HG02623 (cell line): ENCODE data around the gene KAT14.
"Not testable (repeated sequence)": the region's sequence is repeated elsewhere in the genome, so short reads cannot be mapped to it uniquely, and the experiment has no call there.

Source experiments
- ATAC-seq: cut with Tn5 transposase; IDR thresholded peaks from one replicate; pipeline ENCODE4 v1.9.1; 2021; ENCODE audit warnings: moderate library complexity; ENCODE audit not compliant: unreplicated experiment

Gene KAT14

DNA sequence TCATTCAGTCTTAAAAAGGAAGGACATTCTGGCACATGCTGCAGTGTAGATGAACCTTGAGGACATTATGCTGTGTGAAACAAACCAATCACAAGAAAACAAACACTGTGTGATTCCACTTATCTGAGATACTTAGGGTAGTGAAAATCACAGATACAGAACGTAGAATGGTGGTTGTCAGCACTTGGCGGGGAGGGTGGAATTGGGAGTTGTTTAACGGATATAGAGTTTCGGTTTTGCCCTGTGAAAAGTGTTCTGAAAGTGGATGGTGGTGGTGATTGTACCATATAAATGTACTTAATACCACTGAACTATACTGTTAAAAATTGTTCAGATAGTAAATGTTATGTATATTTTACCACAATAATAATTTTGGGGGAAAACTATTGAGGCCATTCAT is 18.4 kb downstream of the KAT14 start:
- no peak for ATAC-seq

DNA sequence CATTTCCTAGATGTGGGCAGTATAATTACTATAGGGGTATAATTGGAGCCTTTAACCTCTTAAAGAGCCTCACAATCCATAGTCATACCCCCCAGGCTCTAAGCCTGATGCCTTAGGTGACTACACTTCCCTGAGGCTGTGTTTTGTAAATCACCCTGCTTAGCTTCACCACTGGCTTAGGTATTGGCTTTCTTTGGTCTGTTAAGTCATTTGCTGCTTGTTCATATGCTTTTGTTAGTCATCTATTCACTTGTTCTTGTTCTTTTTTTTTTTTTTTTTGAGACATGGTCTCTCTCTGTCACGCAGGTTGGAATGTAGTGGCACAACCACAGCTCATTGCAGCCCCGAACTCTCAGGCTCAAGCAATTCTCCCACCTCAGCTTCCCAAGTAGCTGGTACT is 26.7 kb downstream of the KAT14 start:
- no peak for ATAC-seq

DNA sequence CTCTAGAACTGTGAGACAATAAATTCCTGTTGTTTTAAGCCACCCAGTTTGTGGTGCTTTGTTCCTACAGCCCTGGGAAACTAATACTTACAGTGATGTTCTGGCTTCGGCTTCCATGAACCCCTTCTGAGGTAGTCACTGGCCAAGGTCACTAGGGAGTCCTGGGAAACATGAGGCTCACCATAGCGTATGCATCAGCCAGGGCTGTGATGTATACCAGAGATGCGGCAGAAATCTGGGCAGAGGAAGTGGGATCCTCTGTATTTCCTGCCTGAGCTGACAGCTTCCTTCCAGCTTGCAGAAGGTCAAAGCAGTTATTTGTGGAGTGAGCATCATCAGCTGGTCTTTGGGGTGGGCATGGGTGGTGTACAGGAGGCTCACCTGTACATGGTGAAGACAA is 27.9 kb downstream of the KAT14 start:
- no peak for ATAC-seq

DNA sequence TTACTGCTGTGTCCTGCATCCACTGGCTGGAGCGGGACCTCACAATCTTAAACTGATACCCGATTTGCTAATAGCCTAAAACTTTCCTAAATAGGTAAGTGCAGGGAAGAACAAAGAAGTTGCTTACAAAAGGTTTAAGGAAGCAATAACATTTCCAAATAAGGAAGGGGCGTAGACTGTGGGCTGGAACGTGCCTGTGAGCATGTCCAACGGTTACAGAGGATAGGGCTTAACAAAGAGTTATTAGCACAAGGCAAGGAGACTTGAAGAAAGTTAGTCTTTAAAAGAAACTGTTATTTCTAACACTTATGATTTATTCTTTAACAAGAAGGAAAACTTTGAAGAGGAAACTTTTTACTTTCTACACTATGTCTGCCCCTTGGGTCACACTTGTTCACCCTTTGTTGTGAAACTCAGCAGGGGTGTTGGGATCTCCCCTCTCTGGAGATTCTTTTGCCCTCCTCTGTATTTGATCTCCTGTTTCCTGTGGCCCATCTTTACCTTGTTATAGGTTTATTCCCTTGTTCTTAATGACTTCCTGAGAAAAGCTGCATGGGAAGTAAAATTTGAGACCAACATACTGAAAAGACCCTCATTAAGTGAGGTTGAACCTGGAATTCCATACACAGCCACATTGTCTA is 28.7 kb downstream of the KAT14 start:
- no peak for ATAC-seq

DNA sequence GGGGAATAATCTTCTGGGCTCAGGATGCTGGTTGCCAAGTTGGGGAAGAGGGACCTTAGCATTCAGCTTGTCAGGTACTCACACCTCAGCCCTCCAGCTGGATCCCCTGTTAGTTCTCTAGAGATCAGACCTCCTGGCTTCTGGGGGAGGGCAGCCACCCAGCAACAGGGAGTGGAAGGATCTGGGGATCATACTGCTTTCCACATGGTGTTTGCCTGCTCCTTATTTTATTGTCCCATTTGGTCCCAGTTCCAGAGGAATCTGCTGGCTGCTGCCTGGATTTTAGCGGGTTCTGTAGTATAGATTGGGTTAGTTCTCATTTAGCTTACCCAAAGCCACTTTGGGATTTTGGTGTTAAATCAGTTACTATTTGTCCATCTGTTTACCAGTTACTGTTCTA is 29.3 kb downstream of the KAT14 start:
- ATAC-seq: no peak

DNA sequence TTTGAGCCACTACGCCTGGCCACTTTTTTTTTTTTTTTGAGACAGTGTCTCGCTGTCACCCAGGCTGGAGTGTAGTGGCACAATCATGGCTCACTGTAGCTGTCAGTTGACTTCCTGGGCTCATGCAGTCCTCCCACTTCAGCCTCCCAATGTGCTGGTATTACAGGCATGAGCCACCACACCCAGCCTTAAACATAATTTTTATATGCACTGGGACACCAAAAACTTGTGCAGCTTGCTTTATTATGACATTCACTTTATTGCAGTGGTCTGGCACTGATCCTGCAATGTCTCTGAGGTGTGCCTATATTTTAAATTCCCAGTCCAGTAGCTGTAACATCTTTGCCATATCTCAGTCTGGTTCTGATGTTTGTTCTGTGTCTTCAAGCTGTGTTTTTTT is 34.7 kb downstream of the KAT14 start:
- ATAC-seq: no peak

DNA sequence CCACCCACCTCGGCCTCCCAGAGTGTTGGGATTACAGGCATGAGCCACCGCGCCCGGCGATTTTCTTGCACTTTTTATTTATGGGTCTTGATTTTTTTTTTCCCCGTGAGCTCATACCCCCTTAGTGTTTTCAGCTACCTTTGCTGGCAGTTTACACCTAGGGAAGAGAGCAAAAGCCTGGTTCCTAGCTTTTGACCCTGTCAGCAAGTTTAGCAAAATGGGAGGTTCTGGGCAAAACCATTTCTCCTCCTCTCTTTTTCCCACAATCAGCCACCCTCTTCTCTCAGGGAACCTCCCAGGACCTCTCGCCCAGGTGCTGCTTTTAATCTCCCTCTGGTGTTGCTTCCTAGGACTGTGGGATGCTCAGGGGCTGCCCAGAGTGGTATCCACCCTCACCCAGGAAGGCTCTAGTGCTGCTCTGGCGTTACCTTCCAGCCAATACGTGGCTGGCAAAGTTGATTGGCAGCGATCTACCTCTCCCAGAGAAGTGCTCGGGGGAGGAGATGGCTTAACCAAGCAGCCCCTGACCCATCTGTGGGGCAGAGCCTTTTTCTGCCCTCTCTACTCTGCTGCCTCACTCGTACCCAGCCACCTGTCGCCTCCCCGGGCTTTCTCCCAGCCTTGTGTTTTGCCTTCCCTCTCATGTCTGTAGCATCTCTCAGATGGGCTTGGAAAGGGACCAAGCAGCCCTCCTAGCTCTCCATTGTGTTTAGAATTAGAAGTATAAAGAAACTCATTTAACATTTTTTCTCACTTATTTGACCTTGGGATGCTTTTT is 37.4 kb downstream of the KAT14 start:
- no peak for ATAC-seq

DNA sequence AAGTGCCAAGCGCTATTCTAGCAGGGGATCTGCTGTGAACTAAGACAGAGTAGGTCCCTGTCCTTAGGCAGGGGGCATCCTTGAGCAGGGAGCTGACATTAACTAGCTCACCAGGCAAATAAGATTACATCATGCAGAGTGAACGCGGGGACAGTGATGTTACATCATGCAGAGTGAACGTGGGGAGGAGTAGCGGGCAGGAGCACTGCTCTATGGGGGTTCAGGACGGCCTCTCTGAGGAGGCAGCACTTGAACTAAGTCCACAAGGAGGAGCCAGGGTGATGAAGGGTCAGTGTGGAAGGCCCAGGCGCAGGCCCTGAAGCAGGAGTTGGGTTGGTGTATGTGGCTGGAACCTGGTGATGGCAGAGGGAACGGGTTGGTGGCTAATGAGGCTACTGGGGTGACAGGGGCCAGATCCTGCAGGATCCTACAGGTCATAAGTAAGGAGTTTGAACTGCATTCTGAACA is 38.7 kb downstream of the KAT14 start:
- ATAC-seq: no peak

DNA sequence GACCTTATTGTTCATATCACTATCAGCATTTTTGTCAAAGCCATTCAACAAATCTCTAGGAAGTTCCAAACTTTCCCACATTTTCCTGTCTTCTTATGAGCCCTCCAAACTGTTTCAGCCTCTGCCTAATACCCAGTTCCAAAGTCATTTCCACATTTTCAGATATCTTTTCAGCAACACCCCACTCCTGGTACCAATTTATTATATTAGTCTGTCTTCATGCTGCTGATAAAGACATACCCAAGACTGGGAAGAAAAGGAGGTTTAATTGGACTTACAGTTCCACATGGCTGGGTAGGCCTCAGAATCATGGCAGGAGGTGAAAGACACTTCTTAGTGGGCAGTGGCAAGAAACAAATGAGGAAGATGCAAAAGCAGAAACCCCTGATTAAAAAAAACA is 42.7 kb downstream of the KAT14 start:
- not testable (repeated sequence) for ATAC-seq

DNA sequence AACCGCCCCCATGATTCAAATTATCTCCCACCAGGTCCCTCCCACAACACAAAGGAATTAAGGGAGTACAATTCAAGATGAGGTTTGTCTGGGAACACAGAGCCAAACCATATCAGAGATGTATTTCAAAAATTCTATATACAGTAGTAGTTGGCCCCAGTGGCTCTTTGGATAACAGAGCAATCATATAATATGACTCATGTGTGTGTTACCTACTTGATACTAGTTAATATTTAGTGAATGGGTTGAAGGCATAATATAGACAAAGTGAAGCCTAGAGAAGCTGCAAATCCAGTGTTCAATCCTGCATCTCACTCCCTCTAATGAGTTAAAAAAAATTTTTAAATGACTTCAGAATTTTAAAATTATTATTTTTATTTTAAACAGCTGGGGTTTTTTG is 43.2 kb downstream of the KAT14 start:
- no peak for ATAC-seq

DNA sequence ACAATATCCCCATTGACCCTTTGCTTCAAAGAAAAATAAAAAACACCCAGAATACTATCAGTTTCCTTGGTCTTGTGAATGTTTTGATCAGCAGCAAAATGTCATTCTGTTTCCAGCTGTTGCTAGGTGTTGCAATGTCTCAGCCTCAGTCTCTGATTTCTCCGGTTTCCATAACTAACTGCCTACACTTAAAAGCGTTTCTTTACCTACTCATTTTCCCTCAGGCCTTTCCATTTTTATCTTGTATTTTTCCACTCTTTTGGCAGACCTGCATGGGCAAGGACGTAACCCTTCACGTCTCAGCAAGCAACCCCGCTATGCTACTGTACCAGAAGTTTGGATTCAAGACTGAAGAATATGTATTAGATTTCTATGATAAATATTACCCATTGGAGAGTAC is 49.4 kb downstream of the KAT14 start:
- no peak for ATAC-seq

DNA sequence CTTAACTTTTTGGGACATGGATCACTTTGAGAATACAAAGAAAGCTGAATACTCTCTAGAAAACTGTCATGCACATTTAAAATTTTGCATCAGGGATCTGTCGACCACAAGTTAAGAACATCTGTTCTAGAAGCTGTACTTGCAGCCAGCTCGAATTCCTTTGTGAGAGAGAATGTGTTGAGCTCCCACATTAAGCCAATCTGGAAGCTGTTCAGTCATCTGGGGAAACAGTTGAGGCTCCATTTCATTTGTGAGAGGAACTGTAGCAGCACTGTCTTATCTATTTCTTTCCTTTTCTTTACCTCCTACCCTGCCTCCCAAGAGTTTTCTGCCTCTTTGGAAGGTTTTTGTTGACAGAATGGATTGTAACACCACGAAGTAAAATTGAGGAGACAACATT is 50.8 kb downstream of the KAT14 start:
- ATAC-seq: no peak

DNA sequence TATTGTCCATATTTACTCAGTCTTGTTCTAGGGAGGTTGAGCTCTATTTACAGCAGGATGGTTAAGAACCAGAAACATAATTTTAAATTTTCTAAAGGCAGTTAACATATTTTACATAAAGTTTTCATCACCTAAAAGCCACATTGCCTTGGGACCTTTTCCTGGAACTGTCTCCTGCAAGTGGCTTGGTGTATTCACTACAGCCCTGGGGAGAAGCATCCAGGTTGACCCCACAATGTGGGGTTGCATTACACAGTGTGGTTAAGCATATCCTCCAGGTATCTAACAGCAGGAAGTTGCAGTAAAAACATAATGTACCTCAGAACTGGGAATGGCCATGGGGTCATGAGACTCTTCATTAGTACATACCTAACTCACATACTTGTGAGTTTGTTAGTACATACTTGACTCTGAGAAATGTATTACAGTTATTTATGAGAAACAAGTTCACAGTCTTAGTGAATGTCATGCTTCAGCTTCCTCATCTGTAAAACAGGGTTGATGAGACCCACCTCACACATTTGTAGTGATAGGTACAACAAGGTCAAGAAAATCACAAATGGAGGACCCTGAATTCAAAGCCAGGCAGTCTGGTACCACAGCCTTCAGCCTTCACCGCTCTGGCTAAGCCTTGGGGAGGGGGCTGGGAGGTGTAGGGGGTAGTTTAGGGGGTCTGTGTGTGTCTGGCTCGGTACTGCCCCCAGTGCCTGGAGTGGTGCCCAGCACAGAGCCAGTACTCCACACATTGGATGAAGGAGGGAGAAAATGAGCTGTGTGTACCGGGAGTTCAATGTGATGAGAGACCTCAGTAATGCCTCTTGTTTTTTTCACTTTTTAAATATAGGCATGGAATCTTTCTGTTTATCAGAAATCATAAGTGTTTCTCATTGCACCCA is 52.9 kb downstream of the KAT14 start:
- ATAC-seq: no peak

DNA sequence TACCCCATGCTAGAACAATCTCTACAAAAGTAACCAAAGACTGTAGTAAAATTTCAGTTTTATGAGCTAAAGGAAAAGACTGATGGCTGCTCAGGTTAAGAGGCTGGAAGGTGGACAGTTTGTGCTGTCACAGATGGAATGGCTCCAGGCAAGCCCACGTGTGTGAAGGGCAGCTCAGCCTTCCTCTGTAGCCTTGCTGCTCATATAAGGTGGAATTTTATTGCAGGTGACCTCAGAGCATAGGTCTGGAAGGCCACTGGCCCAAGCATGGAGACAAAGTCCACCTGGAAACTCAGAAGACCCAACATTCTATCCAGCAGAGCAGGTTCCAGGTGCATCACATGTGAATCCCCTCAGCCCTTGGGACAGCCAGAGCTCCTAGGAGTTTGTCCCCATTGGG is 53.6 kb downstream of the KAT14 start:
- no peak for ATAC-seq

DNA sequence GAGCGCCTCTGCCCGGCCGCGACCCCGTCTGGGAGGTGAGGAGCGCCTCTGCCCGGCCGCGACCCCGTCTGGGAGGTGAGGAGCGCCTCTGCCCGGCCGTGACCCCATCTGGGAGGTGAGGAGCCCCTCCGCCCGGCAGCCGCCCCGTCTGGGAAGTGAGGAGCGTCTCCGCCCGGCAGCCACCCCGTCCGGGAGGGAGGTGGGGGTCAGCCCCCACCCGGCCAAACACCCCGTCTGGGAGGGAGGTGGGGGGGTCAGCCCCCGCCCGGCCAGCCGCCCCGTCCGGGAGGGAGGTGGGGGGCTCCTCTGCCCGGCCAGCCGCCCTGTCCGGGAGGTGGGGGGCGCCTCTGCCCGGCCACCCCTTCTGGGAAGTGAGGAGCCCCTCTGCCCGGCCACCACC is 56.8 kb downstream of the KAT14 start:
- ATAC-seq: not testable (repeated sequence)

DNA sequence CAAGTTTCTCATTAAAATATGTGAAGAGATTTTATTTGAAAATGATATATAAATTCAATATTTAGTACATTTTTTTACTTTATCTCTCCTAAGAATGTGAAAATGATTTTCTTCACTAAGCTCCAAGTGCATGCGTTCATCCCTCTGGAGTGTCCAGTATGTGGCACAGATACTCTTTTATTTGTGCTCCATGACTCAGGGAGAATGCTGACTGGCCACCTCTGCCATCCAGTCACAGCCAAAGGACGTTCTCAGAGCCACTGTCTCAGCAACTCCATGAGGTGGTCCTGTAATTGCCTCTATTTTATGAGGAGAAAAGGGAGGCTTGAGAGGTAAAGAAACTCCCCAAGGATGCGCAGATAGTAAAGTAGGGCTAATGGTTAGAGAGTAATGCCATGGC is 58.3 kb downstream of the KAT14 start:
- ATAC-seq: no peak

DNA sequence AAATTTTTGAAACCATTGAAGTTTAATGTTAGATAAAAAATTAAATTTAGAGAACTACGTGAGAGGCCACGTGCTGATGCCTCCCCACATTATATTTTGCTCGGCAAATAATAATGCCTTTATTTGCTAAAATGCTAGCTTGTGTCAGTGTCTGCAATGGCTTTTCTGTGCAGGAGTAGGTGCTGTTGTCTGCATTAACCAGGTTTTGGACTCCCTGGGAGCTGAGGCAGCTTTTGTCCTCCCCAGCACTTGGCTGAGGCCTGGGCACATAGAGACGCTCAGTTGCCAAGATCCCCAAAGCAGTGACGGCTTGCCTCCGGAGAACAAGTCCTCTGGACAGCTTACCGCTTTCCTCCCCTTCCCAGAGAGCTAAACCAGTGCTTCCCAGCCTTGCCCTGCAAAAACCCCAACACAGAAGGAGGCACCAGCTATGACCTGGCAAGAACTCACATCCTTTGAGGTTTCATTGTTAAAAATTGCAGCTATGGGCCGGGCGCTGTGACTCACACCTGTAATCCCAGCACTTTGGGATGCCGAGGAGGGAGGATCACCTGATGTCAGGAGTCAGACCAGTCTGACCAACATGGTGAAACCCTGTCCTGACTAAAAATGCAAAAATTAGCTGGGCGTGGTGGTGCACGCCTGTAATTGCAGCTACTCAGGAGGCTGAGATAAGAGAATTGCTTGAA is 59.9 kb downstream of the KAT14 start:
- no peak for ATAC-seq

DNA sequence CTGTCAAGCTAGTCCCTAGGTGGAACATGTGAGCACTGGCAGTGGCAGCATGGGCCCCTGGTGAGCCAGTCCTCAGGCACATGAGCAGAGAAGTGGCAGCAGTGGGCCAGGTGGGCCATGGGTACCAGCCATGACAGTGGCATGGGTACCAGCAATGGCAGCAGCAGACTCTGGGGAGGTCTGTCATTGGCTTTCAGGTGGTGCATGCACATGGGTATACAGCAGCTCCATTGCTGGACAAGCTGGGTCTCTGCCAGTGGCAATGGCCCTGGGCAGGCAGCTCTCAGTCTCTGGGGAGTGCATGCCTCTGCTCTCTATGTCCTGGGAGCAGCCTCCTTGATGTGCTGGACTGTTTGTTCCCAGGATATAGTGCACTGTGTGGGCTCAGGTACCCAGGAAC is 65.3 kb downstream of the KAT14 start:
- ATAC-seq: no peak

DNA sequence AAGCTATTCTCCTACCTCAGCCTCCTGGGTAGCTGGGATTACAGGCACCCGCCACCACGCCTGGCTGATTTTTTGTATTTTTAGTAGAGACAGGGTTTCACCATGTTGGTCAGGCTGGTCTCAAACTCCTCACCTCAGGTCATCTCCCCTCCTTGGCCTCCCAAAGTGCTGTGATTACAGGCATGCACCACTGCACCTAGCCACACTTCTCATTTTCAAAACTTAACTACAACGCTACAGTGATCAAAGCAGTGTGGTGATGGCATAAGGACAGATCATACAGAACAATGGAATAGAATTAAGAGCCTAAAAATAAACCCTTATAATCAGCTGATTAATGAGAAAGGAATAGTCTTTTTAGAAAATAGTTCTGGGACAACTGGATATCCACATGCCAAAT is 66.0 kb downstream of the KAT14 start:
- not testable (repeated sequence) for ATAC-seq

DNA sequence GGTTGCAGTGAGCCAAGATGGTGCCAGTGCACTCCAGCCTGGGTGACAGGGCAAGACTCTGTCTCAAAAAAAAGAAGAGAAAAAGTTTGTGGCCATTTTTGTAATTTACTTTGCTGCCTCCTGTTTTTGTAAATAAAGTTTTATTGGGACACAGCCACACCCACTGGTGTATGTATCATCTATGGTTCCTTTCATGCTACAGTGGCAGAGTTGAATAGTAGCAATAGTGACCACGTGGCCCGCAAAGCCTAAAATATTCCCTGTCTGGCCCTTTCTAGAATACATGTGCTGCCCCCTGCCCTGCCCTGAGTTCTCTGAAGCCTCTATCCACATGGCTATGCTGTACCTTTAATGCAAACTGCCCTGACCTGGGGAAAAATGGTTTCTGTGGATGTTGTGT is 75.3 kb downstream of the KAT14 start:
- ATAC-seq: no peak

DNA sequence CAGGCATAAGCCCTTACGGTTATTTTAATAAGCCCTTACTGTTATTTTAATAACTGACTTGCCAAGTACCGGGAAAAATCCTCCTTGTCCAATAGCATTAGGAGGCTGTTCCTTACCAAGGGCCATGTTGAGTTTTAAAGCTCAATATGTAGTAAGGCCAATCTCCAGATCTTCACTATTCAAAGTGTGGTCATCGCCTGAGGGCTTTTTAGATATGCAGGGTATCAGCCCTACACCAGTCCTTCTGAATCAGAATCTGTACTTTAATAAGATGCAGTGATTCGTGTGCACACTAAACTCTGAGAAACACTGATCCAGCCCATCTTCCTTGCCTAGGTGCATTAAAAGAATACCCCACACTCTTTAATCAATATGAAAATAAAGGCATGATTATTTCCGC is 77.9 kb downstream of the KAT14 start:
- no peak for ATAC-seq
